ENCODE measurements around the gene CHST7.

The CHST7 gene

DNA sequence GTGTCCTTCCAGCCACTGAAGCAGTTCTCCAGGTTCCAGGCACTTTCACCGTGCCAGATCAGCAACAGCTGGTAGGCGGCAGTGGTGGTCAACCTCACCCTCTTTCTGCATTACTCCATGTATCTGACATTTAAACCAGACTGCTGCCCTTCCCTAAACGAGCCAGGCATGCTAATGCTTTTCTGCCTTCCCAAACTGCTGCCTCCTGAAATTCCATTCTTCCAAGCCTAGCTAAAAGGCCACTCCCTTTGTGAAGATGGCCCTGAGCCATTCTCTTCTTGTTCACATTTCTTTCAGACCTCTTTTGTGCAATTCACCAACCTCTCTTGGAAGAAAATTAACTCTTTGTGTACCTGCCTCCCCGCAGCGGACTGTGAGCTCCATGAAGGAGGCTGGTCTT is 73.7 kb downstream of the CHST7 start:
- no peak overlapping the region for H2AFZ ChIP-seq (ENCODE audit: low read depth, low read length)

More for the DNA sequence above, 73.7 kb downstream of the CHST7 start:
- H3K4me2 ChIP-seq (ENCODE audit: insufficient read depth, low read length): no peak overlapping the region
- H3K4me3 ChIP-seq (ENCODE audit: low read depth in 1 of 2, low read length in 2 of 2): no peak overlapping the region
- no peak overlapping the region for H3K9ac ChIP-seq (ENCODE audit: low read depth, low read length)
- H3K27me3 ChIP-seq (ENCODE audit: insufficient read depth, low read length, poor library complexity): no peaks in the 10 kb centered on the region
- H3K4me1 ChIP-seq (ENCODE audit: insufficient read depth, low read length): peaks cover 21% of the 10 kb centered on the region
- no peak overlapping the region for H3K27ac ChIP-seq (ENCODE audit: low read length)
- ATAC-seq (ENCODE audit: insufficient read depth, low read depth): no peak
- TF ChIP-seq CTCF (IDR thresholded peaks at IDR 0.05; ENCODE audit: borderline replicate concordance, extremely low read depth, low read length, poor library complexity, severe bottlenecking): no peak
- no peak for TF ChIP-seq EZH2 (IDR thresholded peaks at IDR 0.05; ENCODE audit: borderline replicate concordance, low read depth, low read length, severe bottlenecking)
- H4K20me1 ChIP-seq (ENCODE audit: insufficient read depth, low read length): no peaks in the 10 kb centered on the region
- no peaks in the 10 kb centered on the region for H3K9me3 ChIP-seq (ENCODE audit: insufficient read depth, low read length, severe bottlenecking)
- no peaks in the 10 kb centered on the region for H3K79me2 ChIP-seq (ENCODE audit: insufficient read depth, low read length)
- DNase-seq: no peak
- H3K36me3 ChIP-seq (ENCODE audit: insufficient read depth, low read length): no peaks in the 10 kb centered on the region

Data from DND-41 (cell line).